SHP77 treated with DMSO at 0.1 percent for 48 hours (cell line): Measurements from ENCODE around the gene RPUSD3.

ENCODE experiments used
- DNase-seq: peaks from one replicate; lab custom pipeline; 2025; lab: John Stamatoyannopoulos, UW

The RPUSD3 gene

DNA sequence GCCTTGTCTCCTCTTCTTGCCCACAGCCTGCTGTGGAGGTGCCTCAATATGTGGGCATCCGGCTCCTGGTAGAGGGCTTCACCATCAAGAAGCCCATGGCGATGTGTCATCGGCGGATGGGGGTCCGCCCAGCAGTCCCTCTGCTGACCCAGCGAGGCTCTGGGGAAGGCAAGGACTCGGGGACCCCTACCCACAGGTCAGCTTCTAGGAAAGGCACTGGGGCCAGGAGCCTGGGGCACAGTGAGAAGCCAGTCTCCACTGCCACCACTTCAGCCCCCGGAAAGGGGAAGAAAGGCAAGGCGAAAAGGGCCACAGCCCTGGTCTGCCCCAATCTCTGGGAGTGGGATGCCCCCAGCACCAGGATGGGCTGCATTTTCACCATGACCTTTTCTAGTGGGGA lies 10.7 kb downstream of the RPUSD3 start:
- no peak for DNase-seq

DNA sequence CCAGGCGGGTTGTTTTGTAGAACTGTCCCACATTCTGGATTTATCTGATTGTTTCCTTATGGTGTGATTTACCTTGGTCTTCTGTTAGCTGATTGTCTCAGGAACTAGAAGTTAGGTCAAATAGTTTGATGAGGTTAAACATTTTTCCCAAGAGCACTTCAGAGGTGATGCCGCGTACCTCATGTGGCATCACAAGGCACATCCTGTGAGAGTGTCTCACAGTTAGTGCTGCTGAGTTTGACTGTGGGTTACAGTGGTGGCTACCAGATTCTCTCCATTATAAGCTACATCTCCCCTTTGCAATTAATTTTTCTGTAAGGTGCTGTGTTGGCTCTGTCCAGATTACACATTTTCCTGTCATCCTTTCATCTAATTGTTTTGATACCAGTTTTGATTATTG lies 12.6 kb downstream of the RPUSD3 start:
- no peak for DNase-seq

DNA sequence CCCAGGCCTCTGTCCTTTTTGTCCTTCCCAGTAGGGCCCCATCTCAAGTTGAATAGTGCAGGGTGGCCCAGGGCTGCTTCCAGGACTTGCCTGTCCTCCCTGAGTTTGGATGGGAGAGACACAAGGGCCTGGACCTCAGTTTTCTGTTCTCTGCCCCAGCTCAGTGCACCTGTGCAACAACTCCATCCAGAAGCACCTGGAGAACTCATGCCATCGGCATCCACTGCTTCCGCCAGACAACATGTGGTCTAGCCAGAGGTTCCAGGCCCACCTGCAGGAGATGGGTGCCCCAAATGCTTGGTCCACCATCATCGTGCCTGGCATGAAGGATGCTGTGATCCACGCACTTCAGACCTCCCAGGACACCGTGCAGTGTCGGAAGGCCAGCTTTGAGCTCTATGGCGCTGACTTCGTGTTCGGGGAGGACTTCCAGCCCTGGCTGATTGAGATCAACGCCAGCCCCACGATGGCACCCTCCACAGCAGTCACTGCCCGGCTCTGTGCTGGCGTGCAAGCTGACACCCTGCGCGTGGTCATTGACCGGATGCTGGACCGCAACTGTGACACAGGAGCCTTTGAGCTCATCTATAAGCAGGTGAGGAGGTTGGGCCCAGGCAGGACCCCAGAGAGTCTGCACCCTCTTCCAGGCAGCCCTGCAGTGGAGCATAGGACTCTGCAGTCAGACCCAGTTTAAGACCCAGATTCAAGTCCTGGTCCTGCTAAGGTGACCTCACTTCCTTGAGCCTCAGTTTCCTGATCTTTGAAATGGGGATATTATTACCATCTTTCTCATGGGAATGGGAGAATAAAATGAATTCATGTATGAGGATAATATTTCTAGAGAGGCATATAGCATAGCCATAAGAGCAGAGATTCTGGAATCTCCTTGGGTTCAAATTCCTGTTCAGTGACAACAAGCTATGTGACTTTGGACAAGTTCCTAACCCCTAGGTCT lies 14.7 kb downstream of the RPUSD3 start:
- DNase-seq, result no peak

DNA sequence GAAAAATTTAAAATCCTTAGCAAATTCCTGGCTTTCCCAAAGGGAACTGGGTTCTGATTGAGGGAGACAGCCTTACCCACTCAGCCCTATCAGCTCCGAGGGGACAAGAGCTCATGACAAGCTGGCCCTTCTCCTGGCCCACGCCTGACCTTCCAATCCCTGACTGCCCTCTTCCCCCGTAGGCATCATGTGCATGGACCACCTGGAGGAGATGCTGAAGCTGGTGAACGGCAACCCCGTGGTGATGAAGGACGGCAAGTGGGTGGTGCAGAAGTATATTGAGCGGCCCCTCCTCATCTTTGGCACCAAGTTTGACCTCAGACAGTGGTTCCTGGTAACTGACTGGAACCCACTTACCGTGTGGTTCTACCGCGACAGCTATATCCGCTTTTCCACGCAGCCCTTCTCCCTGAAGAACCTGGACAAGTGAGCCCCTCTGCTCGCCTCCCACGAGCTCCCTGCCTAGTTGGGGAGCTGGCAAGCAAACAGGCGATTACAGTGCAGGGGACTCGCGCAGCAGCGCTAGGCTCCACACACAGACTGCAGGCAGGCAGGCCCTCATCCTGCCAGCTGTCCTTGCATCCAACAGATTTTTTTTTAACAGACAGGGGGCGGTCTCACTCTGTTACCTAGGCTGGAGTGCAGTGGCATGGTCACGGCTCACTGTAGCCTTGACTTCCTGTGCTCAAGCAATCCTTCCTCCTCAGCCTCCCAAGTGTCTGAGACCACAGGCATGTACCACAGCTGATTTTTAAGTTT lies 16.8 kb downstream of the RPUSD3 start:
- peak; percentile 16 for DNase-seq

DNA sequence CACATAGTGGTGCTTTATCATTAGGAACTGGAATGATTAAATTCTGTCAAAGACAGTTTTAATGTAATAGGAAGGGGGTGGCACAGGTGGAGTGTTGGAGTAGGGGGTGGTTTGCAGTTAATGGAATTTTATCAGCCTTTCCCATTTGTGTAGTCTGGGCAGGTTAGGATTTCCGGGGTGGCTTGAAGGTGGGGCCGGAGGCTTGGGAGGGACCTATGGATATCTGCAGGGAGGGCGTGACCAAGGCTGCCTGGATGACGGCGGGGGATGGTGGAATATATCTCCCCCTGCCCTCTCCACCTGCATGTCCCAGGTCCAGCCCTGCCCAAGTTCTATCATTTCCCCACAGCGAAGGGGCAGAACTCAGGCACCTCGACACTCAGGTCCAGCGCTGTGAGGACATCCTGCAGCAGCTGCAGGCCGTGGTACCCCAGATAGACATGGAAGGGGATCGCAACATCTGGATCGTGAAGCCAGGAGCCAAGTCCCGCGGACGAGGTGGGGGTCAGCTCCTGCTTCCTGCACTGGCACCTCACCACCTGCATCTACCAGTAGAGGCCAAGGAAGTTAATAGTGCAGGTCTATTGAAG lies 18.3 kb downstream of the RPUSD3 start:
- DNase-seq, result no peak

DNA sequence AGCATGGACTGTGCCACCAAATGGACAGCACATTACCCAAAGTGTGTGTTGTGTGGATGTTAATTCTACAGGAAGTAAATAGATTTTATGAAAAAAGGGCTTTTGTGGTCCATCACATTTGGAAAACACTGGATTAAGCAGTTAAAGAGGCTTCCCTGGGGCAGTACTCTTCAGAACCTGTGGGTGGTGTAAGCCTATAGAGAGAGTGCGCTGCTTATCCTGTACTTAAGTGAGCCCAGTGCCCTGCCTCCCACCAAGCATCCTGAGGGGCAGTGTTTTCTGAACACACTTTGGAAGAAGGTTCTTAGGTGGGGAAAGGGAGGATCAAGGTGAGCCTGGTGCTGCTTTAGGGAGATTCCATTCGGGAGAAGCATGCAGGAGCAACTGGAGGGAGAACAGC lies 22.9 kb downstream of the RPUSD3 start:
- DNase-seq, result no peak

DNA sequence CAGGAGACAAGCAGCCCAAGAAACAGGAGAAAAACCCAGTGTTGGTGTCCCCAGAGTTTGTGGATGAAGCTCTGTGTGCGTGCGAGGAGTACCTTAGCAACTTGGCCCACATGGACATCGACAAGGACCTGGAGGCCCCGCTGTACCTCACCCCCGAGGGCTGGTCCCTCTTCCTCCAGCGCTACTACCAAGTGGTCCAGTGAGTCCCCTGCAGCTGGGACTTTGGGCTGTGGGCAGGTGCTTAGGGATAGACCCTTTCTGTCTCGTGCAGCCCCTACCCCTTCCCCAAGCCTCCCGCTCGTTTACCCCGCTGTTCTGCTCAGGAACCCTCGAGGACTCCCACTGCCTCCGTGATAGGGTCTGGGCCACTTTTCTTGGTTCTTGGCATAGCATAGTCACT lies 23.3 kb downstream of the RPUSD3 start:
- DNase-seq, result no peak

DNA sequence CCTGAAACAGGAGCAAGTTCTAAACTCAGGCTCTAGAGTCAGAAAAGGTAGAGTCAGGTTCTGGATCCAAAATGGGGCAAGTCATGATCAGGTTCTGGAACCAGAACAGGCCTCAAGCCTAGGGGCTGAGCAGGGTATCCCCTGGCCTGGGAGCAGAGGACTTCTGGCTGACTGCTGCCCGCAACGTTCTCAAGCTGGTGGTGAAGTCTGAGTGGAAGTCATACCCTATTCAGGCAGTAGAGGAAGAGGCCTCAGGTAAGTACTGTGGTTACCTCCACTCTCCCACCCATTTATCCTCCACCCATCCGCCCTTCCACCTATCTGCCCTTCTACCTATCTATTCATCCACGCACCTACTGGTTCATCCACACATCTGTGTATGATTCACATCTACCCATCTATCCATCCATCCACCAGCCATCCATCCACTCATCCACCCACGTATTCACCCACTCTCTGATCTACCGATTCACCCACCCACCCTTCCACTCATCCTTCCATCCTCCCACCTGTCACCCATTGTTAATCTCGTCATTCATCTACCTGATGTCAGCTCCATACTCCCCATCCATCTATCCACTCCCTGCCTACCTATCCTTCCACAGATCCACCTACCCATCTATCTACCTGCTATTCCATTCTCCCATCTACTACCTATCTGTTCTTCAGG lies 25.0 kb downstream of the RPUSD3 start:
- no peak for DNase-seq

DNA sequence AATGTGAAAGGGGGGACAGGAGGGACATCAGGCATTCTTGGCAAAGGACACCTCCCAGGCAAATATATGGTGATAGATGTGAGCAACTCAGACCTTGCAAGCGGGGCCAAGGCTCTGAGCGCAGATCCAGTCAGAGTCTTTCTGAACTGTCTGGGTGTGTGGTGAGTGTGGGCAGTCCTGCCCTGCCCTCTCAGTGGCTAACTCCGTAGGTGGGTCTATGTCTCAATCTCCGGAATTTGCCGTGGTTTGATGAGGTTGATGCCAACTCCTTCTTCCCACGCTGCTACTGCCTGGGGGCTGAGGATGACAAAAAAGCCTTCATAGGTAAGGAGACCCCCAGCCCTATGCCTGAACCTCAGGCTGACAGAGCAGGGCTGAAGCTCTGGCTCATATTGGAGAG lies 26.4 kb downstream of the RPUSD3 start:
- DNase-seq, result no peak

DNA sequence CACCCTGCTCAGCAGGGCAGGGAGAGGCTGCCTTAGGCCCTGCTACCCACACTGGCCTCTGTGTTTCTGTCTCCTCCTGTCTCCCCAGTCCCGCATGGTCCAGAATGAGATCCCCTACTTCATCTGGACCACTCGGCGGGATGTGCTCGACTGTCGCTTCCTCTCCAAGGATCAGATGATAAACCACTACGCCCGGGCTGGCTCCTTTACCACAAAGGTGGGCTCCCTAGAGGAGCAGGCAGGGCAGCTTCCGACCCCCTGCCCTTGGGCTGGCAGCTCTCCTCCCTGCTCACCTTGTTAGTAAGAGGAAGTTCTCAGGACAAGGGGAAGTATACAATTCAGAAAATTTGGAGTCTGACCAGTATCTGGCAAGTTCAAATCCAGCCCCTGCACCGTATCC lies 27.8 kb downstream of the RPUSD3 start:
- DNase-seq, result no peak

DNA sequence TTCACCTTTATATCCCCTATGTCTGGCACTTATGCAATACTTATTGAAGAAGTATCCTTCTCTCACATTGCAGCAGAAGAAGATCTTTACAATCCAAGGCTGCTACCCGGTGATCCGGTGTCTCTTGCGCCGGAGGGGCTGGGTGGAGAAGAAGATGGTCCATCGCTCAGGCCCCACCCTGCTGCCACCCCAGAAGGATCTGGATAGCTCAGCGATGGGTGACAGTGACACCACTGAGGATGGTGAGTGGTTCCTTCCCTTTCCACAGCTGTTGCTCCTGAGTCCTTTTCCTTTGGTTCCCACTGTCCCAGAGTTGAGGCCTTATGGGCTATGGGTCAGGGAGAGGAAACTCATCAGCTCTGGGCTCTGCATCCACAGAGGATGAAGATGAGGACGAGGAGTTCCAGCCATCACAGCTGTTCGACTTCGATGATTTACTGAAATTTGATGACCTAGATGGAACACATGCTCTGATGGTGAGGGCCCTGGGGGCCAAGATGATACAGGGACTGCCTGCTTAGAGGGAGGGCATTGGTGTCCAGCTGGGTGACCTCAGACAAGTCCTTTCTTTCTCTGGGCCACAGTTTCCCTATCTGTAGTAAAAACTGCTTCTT lies 30.8 kb downstream of the RPUSD3 start:
- no peak for DNase-seq

DNA sequence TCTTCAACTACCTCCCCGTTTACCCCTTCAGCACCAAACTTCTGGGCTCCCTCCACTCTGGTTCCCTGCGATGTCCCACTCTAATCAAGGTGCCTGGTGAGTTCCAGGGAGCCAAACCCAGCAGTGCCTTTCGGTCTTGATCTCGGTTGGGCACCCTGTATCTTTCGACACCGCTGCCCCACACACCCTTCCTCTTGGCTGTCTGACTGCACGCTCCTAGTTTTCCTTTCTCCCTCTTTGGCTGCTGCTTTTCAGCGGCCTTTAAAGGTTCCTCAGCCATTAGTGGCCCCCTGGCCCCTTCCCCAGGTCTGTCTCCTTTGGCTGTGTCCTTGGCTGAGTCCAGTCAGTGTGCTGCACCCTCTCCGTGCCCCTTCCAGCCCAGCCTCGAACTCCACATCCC lies 33.0 kb downstream of the RPUSD3 start:
- DNase-seq, result no peak

DNA sequence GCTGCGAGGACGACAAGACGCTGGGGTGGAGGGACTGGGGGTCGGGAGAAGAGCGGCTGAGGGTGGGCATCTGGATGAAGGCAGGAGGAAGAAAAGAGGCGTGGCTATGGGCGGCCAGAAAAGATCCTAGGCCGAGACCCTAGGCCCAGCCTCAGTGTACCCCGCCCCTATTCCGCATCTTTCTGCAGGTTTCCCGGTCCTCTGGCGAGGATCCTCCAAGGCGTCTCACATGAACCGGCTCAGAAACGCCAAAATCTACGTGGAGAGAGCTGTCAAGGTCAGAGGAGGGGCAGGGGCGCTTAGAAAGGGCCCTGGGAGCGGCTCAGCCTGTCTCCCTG lies 33.4 kb downstream of the RPUSD3 start:
- DNase-seq, result no peak

DNA sequence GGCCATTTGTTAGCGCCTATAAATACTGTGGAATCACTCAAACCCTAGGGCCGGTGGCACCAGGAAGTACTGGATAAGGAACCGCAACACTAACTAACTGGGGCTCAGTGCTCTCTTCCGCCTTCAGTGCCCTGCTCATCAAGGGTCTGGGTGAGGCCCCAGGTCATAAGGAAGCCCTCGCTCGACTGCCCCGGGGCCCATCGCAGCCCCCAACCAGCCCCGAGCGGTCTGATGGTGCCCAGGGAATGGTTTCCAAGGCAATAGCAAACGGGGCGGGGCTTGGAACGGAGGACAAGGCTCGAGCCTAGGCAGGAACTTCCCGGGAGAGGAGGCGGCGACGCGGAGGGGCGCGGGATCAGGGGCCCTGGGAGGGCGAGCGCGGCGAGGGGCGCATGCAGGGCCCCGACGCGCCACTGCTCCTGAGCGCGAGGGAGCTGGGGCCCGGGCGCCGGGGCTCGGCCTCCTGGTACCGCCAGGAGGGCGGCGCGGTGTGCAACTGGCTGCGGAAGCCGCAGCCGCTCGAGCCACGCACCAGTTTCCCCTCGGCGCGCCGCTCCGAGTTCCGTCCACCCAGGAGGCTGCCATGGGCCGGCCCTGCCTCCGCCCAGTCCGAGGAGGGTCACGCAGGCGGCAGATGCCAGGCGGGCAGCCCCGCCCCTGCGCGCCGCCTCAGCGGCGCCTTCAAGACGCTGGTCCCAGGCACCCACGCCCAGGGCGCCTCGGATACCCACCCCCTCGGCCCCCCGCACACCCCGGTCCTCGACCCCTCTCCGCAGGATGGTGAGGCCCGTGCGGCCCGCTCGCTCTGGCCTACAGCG lies 34.0 kb downstream of the RPUSD3 start, which contains the start of gene TTLL3:
Gene TTLL3 (plus strand): TSS at position 648 of the 818 bp plus-strand sequence. CDS start 400 bp downstream, outside the sequence.
- peak; percentile 20 for DNase-seq

DNA sequence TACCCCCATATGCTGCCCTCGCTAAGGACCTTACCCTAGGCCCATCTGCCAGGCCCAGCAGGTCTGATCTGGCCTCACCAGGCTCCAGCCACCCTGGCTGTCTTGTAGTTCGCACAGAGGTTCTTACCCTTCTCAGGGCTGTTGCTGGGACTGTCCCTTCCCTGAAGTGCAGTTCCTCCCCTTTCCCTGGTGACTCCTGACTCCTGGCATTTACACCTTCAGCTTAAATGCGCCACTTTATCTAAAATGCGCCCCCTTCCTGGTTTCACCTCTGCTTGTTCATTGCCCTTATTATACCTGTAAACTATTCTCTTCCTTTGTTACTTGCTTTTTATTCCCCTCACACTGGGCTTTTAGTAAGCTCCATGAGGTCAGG lies 34.6 kb downstream of the RPUSD3 start:
- DNase-seq, result no peak

DNA sequence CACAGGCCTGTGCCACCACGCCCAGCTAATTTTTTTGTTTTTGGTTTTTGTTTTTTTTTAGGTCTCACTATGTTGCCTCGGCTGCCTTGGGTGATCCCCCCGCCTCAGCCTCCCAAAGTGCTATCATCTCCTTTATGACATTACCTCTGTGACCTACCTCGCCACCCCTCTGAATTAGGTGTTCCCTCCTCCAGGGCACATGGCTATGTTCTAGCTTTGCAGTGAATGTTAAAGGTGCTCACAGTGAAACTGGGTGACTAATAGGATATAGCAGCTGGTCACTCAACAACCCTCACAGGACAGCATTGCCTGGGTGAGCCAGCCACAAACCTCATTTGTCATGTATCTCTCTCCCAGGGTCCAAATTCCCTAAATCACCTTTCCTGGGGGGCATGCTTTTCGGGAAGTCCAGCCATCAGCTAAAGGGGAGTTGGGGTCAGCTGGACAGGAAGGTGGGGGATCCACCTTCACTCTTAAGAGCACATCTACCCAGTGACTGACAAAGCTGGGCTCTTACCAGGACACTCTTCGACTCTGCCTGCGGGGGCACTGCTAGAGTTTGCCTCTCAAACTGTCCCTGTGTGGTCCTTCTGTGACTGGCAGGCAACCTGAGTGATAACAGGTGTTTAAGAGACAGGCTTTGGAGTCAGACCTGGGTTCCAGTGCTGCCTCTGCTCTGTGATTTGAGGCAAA lies 35.3 kb downstream of the RPUSD3 start:
- DNase-seq, result peak; percentile 34

DNA sequence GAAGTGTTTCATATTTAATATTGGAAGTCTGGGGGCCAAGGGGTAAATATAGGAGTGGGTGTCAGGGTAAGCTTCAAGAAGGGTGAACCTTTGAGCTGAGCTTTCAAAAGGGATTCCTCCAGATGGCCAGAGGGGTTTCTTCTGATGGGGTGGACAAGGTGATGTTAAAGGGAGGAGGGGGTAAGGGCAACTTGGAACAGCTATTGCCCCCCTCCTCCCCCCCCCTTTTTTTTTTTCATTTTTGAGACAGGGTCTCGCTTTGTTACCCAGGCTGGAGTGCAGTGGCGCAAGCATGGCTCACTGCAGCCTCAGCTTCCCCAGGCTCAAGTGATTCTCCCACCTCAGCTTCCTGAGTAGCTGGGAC lies 35.8 kb downstream of the RPUSD3 start:
- DNase-seq, result no peak

DNA sequence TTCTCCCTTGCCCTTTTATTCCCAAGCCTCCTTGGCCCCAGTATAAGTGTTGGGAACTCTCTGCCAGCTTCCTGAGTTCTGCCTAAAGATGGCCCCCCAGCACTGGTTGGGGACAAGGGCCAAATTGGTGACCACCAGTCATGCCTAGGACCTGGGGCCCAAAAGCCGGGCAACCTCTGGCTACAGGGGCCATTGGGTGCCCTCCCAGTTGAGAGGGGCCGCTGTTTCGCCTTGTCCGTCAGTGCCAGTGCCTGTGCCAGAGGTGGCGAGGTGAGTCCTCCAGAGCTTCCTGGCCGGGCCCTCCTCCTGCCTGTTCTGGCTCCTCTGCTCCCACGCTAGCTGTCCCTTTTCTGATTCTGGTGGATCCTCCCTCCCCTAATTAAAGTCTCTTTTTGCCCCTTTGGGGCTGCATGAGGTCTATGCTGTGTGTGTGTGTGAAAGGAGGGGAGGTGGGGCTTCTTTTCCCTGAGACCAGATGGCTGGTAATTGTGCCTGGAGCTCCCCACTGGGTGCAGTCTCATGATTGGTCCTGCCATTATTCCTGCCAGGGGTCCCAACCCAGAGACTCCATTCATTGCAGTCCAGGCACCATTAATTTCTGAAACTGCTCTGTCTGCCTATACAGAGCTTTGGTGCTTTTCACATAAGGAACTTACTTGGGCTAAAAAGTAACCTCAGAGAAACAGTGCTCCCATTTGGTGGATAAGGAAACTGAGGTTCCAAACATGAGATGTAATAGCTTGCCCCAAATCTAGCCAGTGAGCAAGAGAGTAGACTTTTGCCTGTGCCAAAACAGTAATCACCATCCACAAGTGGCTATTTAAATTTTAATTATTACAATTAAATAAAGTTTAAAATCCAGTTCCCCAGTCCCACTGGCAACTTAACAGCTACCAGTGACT lies 36.9 kb downstream of the RPUSD3 start:
- DNase-seq, result no peak

DNA sequence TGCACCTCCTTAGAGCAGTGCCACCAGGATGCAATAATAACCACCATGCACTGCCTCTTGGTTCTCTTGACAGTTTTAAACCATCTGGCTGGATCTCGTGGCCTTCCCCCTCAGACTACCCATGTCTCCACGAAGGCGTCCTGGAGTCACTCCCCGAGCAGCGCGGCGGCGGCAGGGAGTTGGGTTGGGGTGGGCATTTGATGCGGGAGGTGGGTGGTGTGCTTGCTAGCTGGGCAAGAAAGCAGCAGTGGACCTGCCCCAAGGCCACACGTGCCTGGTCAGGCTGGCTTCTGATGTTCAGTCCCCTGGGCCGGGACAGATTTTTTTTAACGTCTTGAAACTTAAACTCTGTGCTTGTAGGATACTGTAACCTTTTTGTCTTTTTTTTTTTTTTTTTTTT lies 37.7 kb downstream of the RPUSD3 start:
- DNase-seq, result no peak
